Measurements from ENCODE around the gene ZSCAN12. TPM values are rescaled to one million over a fixed set of nuclear protein-coding genes. Genes with fewer than 3 reads are reported as not detected.

The ZSCAN12 gene
- total and polyA plus RNA-seq, 2 of the 13 experiments (the other 11 are each of a cell fraction or from before 2014, with no cell fraction given) = 2.8 to 8.9 TPM

- TF ChIP-seq HINFP (CRISPR knock-in tag; IDR thresholded peaks at IDR 0.05; ENCODE audit: low read depth) = peak; percentile 79
- TF ChIP-seq ZNF770 (CRISPR knock-in tag; IDR thresholded peaks at IDR 0.05) = no peak; the same call in 1 of the 2 replicates
- peak; percentile 53; the same call in 1 of the 2 replicates for TF ChIP-seq MIER2 (CRISPR knock-in tag; IDR thresholded peaks at IDR 0.05)
- peak; percentile 62; the same call in 1 of the 2 replicates for TF ChIP-seq THRA (CRISPR knock-in tag; IDR thresholded peaks at IDR 0.05; ENCODE audit: borderline replicate concordance)
- TF ChIP-seq KAT2B (IDR thresholded peaks at IDR 0.05; ENCODE audit: borderline replicate concordance, low read depth, low read length) = no peak
- TF ChIP-seq ZNF646 (CRISPR knock-in tag; IDR thresholded peaks at IDR 0.05) = no peak
- TF ChIP-seq ZNF407 (CRISPR knock-in tag; IDR thresholded peaks at IDR 0.05; ENCODE audit: not compliant biosample characterization) = peak; percentile 71
Measured at GRCh38 chr6:28335564-28336283, 63.8 kb downstream of the ZSCAN12 start, which contains the start of gene ZSCAN31 (continued).

Measured in HepG2 (cell line).